Common myeloid progenitor, CD34-positive (primary cell): ENCODE results near the gene HSD11B2.

Experiments
- CTCF ChIA-PET: fragments of 350-600 bp; sonication (Branson Sonifier 250); formaldehyde crosslinking; loops from one replicate; lab custom pipeline; 2021; ENCODE audit warnings: antibody characterized with exemption; lab: Charles Lee
- POLR2A ChIA-PET: fragments of 350-600 bp; sonication (Branson Sonifier 250); formaldehyde crosslinking; loops from one replicate; lab custom pipeline; 2021; ENCODE audit warnings: antibody characterized with exemption; lab: Charles Lee
- DNase-seq, 3 donors: peaks; one replicate each; pipeline versions ENCODE4 v3.0.0 to v3.0.0-alpha.2; 2013
- H3K27ac ChIP-seq, 2 experiments: 1 replicate in 1 of 2; 2 replicates in 1 of 2; pipeline ENCODE4 v1.7.0; 2013; ENCODE audit warnings: inconsistent platforms in 2 of 2, low read length in 2 of 2, mild to moderate bottlenecking in 2 of 2, low read depth in 1 of 2, moderate library complexity in 1 of 2; ENCODE audit not compliant: severe bottlenecking in 2 of 2, insufficient read depth in 1 of 2, poor library complexity in 1 of 2
- H3K27me3 ChIP-seq, 5 experiments: replicated peaks in 2 of 5; 1 replicate in 3 of 5; 2 replicates in 2 of 5; pipeline versions ENCODE4 v1.6.1 to v1.7.0; 2013; ENCODE audit warnings: low read length in 4 of 5, mild to moderate bottlenecking in 2 of 5, moderate library complexity in 2 of 5, inconsistent platforms in 1 of 5; ENCODE audit not compliant: insufficient read depth in 5 of 5, control insufficient read depth in 4 of 5
- H3K36me3 ChIP-seq, 4 experiments: 1 replicate in 2 of 4; 2 replicates in 2 of 4; pipeline versions ENCODE4 v1.6.1 to v1.7.0; 2013; ENCODE audit warnings: low read length in 3 of 4, control low read depth in 1 of 4, mild to moderate bottlenecking in 1 of 4; ENCODE audit not compliant: control insufficient read depth in 4 of 4, insufficient read depth in 4 of 4
- H3K4me1 ChIP-seq, 4 experiments: 1 replicate in 3 of 4; 2 replicates in 1 of 4; pipeline versions ENCODE4 v1.6.1 to v1.7.1; 2013; ENCODE audit warnings: low read length in 3 of 4, mild to moderate bottlenecking in 3 of 4, control low read depth in 1 of 4, inconsistent platforms in 1 of 4, moderate library complexity in 1 of 4; ENCODE audit not compliant: control insufficient read depth in 4 of 4, insufficient read depth in 4 of 4; ENCODE audit errors: control extremely low read depth in 1 of 4
- H3K4me3 ChIP-seq, 7 experiments: 1 replicate in 4 of 7; 2 replicates in 3 of 7; pipeline versions ENCODE4 v1.5.1 to v1.7.0; 2013; ENCODE audit warnings: mild to moderate bottlenecking in 7 of 7, low read length in 6 of 7, moderate library complexity in 6 of 7, inconsistent platforms in 2 of 7, low read depth in 2 of 7, control low read depth in 1 of 7; ENCODE audit not compliant: insufficient read depth in 4 of 7, control insufficient read depth in 1 of 7; ENCODE audit errors: extremely low read depth in 1 of 7
- H3K9me3 ChIP-seq, 5 experiments: 1 replicate in 4 of 5; 2 replicates in 1 of 5; pipeline versions ENCODE4 v1.6.1 to v1.7.1; 2013; ENCODE audit warnings: low read length in 4 of 5, mild to moderate bottlenecking in 2 of 5, inconsistent platforms in 1 of 5, low read depth in 1 of 5, moderate library complexity in 1 of 5; ENCODE audit not compliant: control insufficient read depth in 4 of 5, insufficient read depth in 2 of 5; ENCODE audit errors: control extremely low read depth in 1 of 5
- WGBS: methylation state at CpG from one replicate; pipeline ENCODE4 v1.1.5; 2013; ENCODE audit not compliant: insufficient coverage; 5-methylcytosine and 5-hydroxymethylcytosine counted together

The HSD11B2 gene

GRCh38 chr16:67433131-67433719 is 2.3 kb downstream of the HSD11B2 start:
- Histone ChIP-seq H3K36me3 (peaks cover 0 to 22% (median 14%) of the 10 kb centered on the region in 4 experiments), H3K27ac (no peak overlapping the region), H3K27me3 (peaks cover 0 to 46% (median 17%) of the 10 kb centered on the region in 5 experiments), H3K9me3 (no peaks in the 10 kb centered on the region), H3K4me3 (no peak overlapping the region), H3K4me1 (peaks cover 0 to 16% (median 14%) of the 10 kb centered on the region in 4 experiments)
- no peak for DNase-seq
- 93% methylated on average over 3 of the region's 5 CpGs for WGBS
- CTCF ChIA-PET: interaction anchor here (0.7 to 3.3 kb wide), 4 partner anchors 11 to 67 kb away, joined by 3 to 17 read pairs (median 6); no protein-coding TSS in a partner anchor
- POLR2A ChIA-PET: interaction anchor here (0.6 kb wide), 1 partner anchor 18 kb away, joined by 3 read pairs; no protein-coding TSS in a partner anchor

- no peaks in the 10 kb centered on the region for H3K9me3 ChIP-seq
These were observed 4.8 kb downstream of the HSD11B2 start for GRCh38 chr16:67435758-67436164.

GRCh38 chr16:67436640-67437193 is 5.8 kb downstream of the HSD11B2 start:
- H3K27me3 ChIP-seq: peaks cover 0 to 16% (median 3%) of the 10 kb centered on the region in 5 experiments
- no peaks in the 10 kb centered on the region for H3K9me3 ChIP-seq
- H3K4me1 ChIP-seq: peaks cover 0 to 14% (median 3%) of the 10 kb centered on the region in 4 experiments
- H3K27ac ChIP-seq: no peak overlapping the region
- DNase-seq: no peak
- H3K36me3 ChIP-seq: peaks cover 0 to 54% (median 30%) of the 10 kb centered on the region in 4 experiments
- ChIA-PET POLR2A (interaction anchor here (0.6 kb wide), 1 partner anchor 28 kb away, joined by 3 read pairs; no protein-coding TSS in a partner anchor), CTCF (interaction anchor here (1.0 to 1.9 kb wide), 3 partner anchors 9 to 23 kb away, joined by 3 to 7 read pairs (median 4); no protein-coding TSS in a partner anchor)
- H3K4me3 ChIP-seq: no peak overlapping the region
- WGBS: 98% methylated on average over 18 of the region's 23 CpGs

More at GRCh38 chr16:67435758-67436164, 4.8 kb downstream of the HSD11B2 start:
- WGBS: over 99% methylated on average over 16 of the region's 16 CpGs
- Histone ChIP-seq H3K27me3 (peaks cover 0 to 21% (median 5%) of the 10 kb centered on the region in 5 experiments), H3K36me3 (peaks cover 0 to 45% (median 29%) of the 10 kb centered on the region in 4 experiments), H3K27ac (no peak overlapping the region), H3K4me3 (no peak overlapping the region), H3K4me1 (peaks cover 0 to 11% (median 9%) of the 10 kb centered on the region in 4 experiments)
- ChIA-PET CTCF (interaction anchor here (0.9 to 3.3 kb wide), 6 partner anchors 9 to 29 kb away, joined by 3 to 17 read pairs (median 4); no protein-coding TSS in a partner anchor), POLR2A (interaction anchor here (0.6 kb wide), 1 partner anchor 27 kb away, joined by 3 read pairs; no protein-coding TSS in a partner anchor)
- DNase-seq: no peak

- Histone ChIP-seq H3K9me3 (no peaks in the 10 kb centered on the region), H3K36me3 (peaks cover 0 to 60% (median 33%) of the 10 kb centered on the region in 4 experiments), H3K27me3 (peaks cover 0 to 9% (median under 1%) of the 10 kb centered on the region in 5 experiments), H3K27ac (no peak overlapping the region), H3K4me1 (peaks cover 0 to 16% (median 0%) of the 10 kb centered on the region in 4 experiments), H3K4me3 (no peak overlapping the region)
- ChIA-PET POLR2A (no interaction called here), CTCF (interaction anchor here (0.9 to 1.5 kb wide), 2 partner anchors 13 to 38 kb away, joined by 3 to 5 read pairs; no protein-coding TSS in a partner anchor)
- no CpG with 5 or more reads among the region's 4 CpGs for WGBS
- no peak for DNase-seq
These were observed 6.6 kb downstream of the HSD11B2 start for GRCh38 chr16:67437513-67437912.

- ChIA-PET CTCF (interaction anchor here (0.7 to 3.8 kb wide), 8 partner anchors 10 to 91 kb away, joined by 3 to 20 read pairs (median 4); no protein-coding TSS in a partner anchor), POLR2A (no interaction called here)
- no peak overlapping the region for H3K27ac ChIP-seq
- no peaks in the 10 kb centered on the region for H3K9me3 ChIP-seq
- WGBS: 95% methylated on average over 9 of the region's 20 CpGs
- peaks cover 0 to 16% (median 0%) of the 10 kb centered on the region in 4 experiments for H3K4me1 ChIP-seq
- H3K27me3 ChIP-seq: peaks cover 0 to 4% (median 0%) of the 10 kb centered on the region in 5 experiments
- H3K4me3 ChIP-seq: no peak overlapping the region
- peaks cover 0 to 68% (median 36%) of the 10 kb centered on the region in 4 experiments for H3K36me3 ChIP-seq
- DNase-seq: no peak
These were observed 7.3 kb downstream of the HSD11B2 start for GRCh38 chr16:67438098-67438791.

- Histone ChIP-seq H3K9me3 (no peaks in the 10 kb centered on the region), H3K4me3 (no peak overlapping the region), H3K27me3 (no peaks in the 10 kb centered on the region), H3K27ac (no peak overlapping the region), H3K4me1 (peaks cover 0 to 16% (median 0%) of the 10 kb centered on the region in 4 experiments), H3K36me3 (peaks cover 0 to 72% (median 38%) of the 10 kb centered on the region in 4 experiments)
- CTCF ChIA-PET: interaction anchor here (0.7 to 3.8 kb wide), 7 partner anchors 10 to 92 kb away, joined by 3 to 20 read pairs (median 4); no protein-coding TSS in a partner anchor
- POLR2A ChIA-PET: no interaction called here
- WGBS: over 99% methylated on average over 16 of the region's 19 CpGs
- no peak for DNase-seq
These were observed 8.0 kb downstream of the HSD11B2 start for GRCh38 chr16:67438824-67439393.
